HG02763 (cell line): ENCODE data around the gene ITK.

Experiments used
- ATAC-seq: cut with Tn5 transposase; IDR thresholded peaks from one replicate; pipeline ENCODE4 v1.9.1; 2021; ENCODE audit warnings: mild to moderate bottlenecking, moderate library complexity; ENCODE audit not compliant: unreplicated experiment

ITK gene

GRCh38 chr5:157303667-157304327 lies 123.2 kb downstream of the ITK start:
- no peak for ATAC-seq
